Esophagus squamous epithelium (tissue), 4 donors: Measurements from ENCODE around the gene ZNF846.

Experiments
- CTCF ChIP-seq, 6 experiments: fragments of 450-650 bp in 4 of 6; fragments of 200-600 bp in 2 of 6; sonication (generic) in 2 of 6; IDR thresholded peaks; one replicate each; pipeline ENCODE4 v1.5.1; 2016 to 2019; ENCODE audit warnings: antibody characterized with exemption in 6 of 6, mild to moderate bottlenecking in 4 of 6, moderate library complexity in 4 of 6
- POLR2A ChIP-seq, 4 donors: fragments of 450-650 bp; IDR thresholded peaks; one replicate each; pipeline ENCODE4 v1.6.1; 2017; ENCODE audit warnings: antibody characterized with exemption in 4 of 4, mild to moderate bottlenecking in 4 of 4, moderate library complexity in 3 of 4

GRCh38 chr19:9711815-9712214 is 56.7 kb downstream of the ZNF846 start:
- TF ChIP-seq CTCF (IDR thresholded peaks at IDR 0.05) (no peak), POLR2A (IDR thresholded peaks at IDR 0.05) (no peak)
